ENCODE results near the gene SLC8A2. TPM values are rescaled to one million over a fixed set of nuclear protein-coding genes. Genes with fewer than 3 reads are reported as not detected.

SLC8A2 gene
- total RNA-seq, 3 donors from 2014 or later (not counting 1 experiment from before 2014, with no cell fraction given), result 0.20 TPM; not detected in 2

DNA sequence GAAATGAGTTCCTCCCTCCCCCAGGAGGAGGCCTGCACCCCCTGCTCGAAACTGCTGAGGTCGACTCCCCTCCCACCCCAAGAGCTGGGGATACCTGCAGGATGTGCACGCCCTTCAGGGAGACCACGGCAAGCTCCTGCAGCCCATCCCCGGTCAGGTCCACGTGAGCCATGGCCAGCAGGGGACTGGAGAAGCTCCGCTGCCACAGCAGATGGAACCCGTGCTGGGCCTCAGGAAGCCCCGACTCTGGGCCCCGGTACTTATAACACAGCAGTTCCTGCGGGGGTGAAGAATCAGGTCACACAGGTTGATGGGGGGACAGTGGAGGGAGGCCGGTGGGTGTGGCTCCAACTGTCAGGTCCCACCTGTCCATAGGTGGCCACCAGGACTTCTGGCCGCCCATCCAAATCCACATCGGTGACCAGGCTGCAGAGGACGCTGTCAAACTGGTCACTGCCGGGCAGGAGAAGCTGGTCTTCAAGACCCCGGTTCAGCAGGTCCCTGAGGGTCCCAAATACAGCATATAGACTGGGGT is 4.8 kb upstream of the SLC8A2 start:
- no peak overlapping the region for H3K27ac ChIP-seq (ENCODE audit: low read length)
- H3K36me3 Mint-ChIP-seq, result no peaks in the 10 kb centered on the region
- H3K27me3 ChIP-seq (ENCODE audit: control insufficient read depth, insufficient read depth, low read length), result peaks cover 9% of the 10 kb centered on the region
- no peak overlapping the region for H3K4me3 Mint-ChIP-seq
- H3K27me3 Mint-ChIP-seq (ENCODE audit: low read depth in 2 of 2), result peaks cover 0 to 18% of the 10 kb centered on the region in 2 donors
- DNase-seq (no peak), ATAC-seq (no peak)
- H3K4me1 ChIP-seq (ENCODE audit: control insufficient read depth, insufficient read depth, low read length), result peaks cover 5% of the 10 kb centered on the region
- peaks cover 0 to 5% of the 10 kb centered on the region in 2 donors for H3K4me1 Mint-ChIP-seq
- no peak for TF ChIP-seq CTCF (IDR thresholded peaks at IDR 0.05)
- H3K9me3 ChIP-seq (ENCODE audit: control insufficient read depth, insufficient read depth, low read length), result no peaks in the 10 kb centered on the region
- no peaks in the 10 kb centered on the region for H3K9me3 Mint-ChIP-seq
- 86% methylated on average over 17 of the region's 17 CpGs for WGBS (ENCODE audit: insufficient coverage)
- H3K27ac Mint-ChIP-seq, result no peak overlapping the region
- no peak overlapping the region for H3K4me3 ChIP-seq (ENCODE audit: low read length)
- H3K36me3 ChIP-seq (ENCODE audit: control insufficient read depth, insufficient read depth, low read length), result no peaks in the 10 kb centered on the region
- intact Hi-C loops (cut with micrococcal nuclease), result no loop called here

DNA sequence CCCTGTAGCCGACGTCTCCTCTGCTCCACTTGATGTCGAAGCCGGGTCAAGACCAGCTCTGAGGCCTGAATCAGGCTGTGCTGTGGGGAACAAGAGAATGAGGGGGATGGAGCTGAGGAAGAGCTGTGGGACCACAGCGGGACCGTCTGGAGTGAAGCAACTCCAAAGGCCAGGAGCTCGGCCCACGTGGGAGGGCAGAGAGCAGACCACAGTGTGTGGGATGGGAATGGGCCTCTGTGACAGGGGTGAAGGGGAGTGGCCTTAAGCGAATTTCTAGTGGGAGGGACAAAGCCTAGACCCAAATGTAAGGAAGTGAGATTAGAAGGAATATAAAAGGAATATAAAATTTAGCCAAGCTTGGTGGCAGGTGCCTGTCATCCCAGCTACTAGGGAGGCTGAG is 3.8 kb upstream of the SLC8A2 start:
- H3K4me3 Mint-ChIP-seq, result no peak overlapping the region
- no peak for TF ChIP-seq CTCF (IDR thresholded peaks at IDR 0.05)
- H3K36me3 Mint-ChIP-seq, result no peaks in the 10 kb centered on the region
- H3K27ac Mint-ChIP-seq, result no peak overlapping the region
- no peaks in the 10 kb centered on the region for H3K36me3 ChIP-seq (ENCODE audit: control insufficient read depth, insufficient read depth, low read length)
- intact Hi-C loops (cut with micrococcal nuclease), result no loop called here
- H3K4me1 Mint-ChIP-seq, result peaks cover 0 to 10% of the 10 kb centered on the region in 2 donors
- no peaks in the 10 kb centered on the region for H3K9me3 ChIP-seq (ENCODE audit: control insufficient read depth, insufficient read depth, low read length)
- H3K9me3 Mint-ChIP-seq, result no peaks in the 10 kb centered on the region
- 93% methylated on average over 9 of the region's 9 CpGs for WGBS (ENCODE audit: insufficient coverage)
- H3K27me3 ChIP-seq (ENCODE audit: control insufficient read depth, insufficient read depth, low read length), result peaks cover 15% of the 10 kb centered on the region
- peaks cover 8% of the 10 kb centered on the region for H3K4me1 ChIP-seq (ENCODE audit: control insufficient read depth, insufficient read depth, low read length)
- H3K27me3 Mint-ChIP-seq (ENCODE audit: low read depth in 2 of 2), result peaks cover 10 to 27% of the 10 kb centered on the region in 2 donors
- ATAC-seq (no peak), DNase-seq (no peak)
- no peak overlapping the region for H3K27ac ChIP-seq (ENCODE audit: low read length)
- no peak overlapping the region for H3K4me3 ChIP-seq (ENCODE audit: low read length)

- ATAC-seq (no peak), DNase-seq (no peak)
- H3K9me3 Mint-ChIP-seq, result no peaks in the 10 kb centered on the region
- intact Hi-C loops (cut with micrococcal nuclease), result no loop called here
- Histone ChIP-seq H3K4me3 (ENCODE audit: low read length) (no peak overlapping the region), H3K36me3 (ENCODE audit: control insufficient read depth, insufficient read depth, low read length) (no peaks in the 10 kb centered on the region), H3K27ac (ENCODE audit: low read length) (no peak overlapping the region), H3K9me3 (ENCODE audit: control insufficient read depth, insufficient read depth, low read length) (no peaks in the 10 kb centered on the region), H3K4me1 (ENCODE audit: control insufficient read depth, insufficient read depth, low read length) (peaks cover 8% of the 10 kb centered on the region), H3K27me3 (ENCODE audit: control insufficient read depth, insufficient read depth, low read length) (peaks cover 23% of the 10 kb centered on the region)
- 93% methylated on average over 10 of the region's 10 CpGs for WGBS (ENCODE audit: insufficient coverage)
- peaks cover 0 to 10% of the 10 kb centered on the region in 2 donors for H3K4me1 Mint-ChIP-seq
- no peak overlapping the region for H3K4me3 Mint-ChIP-seq
- no peaks in the 10 kb centered on the region for H3K36me3 Mint-ChIP-seq
- peaks cover 30 to 43% of the 10 kb centered on the region in 2 donors for H3K27me3 Mint-ChIP-seq (ENCODE audit: low read depth in 2 of 2)
- no peak overlapping the region for H3K27ac Mint-ChIP-seq
- TF ChIP-seq CTCF (IDR thresholded peaks at IDR 0.05), result no peak
These were observed 1.6 kb upstream of the SLC8A2 start for GRCh38 chr19:47473336-47473735.

GRCh38 chr19:47471381-47471732 is 336 bp downstream of the SLC8A2 start:
- Histone ChIP-seq H3K36me3 (ENCODE audit: control insufficient read depth, insufficient read depth, low read length) (no peaks in the 10 kb centered on the region), H3K27ac (ENCODE audit: low read length) (no peak overlapping the region), H3K4me3 (ENCODE audit: low read length) (no peak overlapping the region), H3K27me3 (ENCODE audit: control insufficient read depth, insufficient read depth, low read length) (peaks cover 23% of the 10 kb centered on the region), H3K4me1 (ENCODE audit: control insufficient read depth, insufficient read depth, low read length) (peaks cover 8% of the 10 kb centered on the region), H3K9me3 (ENCODE audit: control insufficient read depth, insufficient read depth, low read length) (no peaks in the 10 kb centered on the region)
- no peak for DNase-seq
- Mint-ChIP-seq H3K9me3 (no peaks in the 10 kb centered on the region), H3K27me3 (ENCODE audit: low read depth in 2 of 2) (peaks cover 35 to 49% of the 10 kb centered on the region in 2 donors), H3K4me3 (no peak overlapping the region), H3K36me3 (no peaks in the 10 kb centered on the region), H3K27ac (no peak overlapping the region), H3K4me1 (peaks cover 0 to 10% of the 10 kb centered on the region in 2 donors)
- WGBS (ENCODE audit: insufficient coverage), result 10% methylated on average over 15 of the region's 16 CpGs
- intact Hi-C loops (cut with micrococcal nuclease), result no loop called here
- no peak for ATAC-seq
- no peak for TF ChIP-seq CTCF (IDR thresholded peaks at IDR 0.05)
